Activated B cell treated with CpG ODN at 0.5 μM for 24 hours (primary cell): ENCODE measurements around the gene XPOT. TPM values are rescaled to one million over a fixed set of nuclear protein-coding genes. Genes with fewer than 3 reads are reported as not detected.

ENCODE experiments used
- ATAC-seq: fragments of 200-7000 bp; cut with Tn5 transposase; one replicate; pipeline ENCODE4 v1.10.0; 2021; ENCODE audit warnings: low read depth, mild to moderate bottlenecking, moderate library complexity
- CTCF ChIA-PET: fragments of 350-600 bp; sonication (Branson Sonifier 250); formaldehyde crosslinking; loops from one replicate; lab custom pipeline; 2021; ENCODE audit warnings: antibody characterized with exemption; lab: Charles Lee
- POLR2A ChIA-PET: fragments of 350-600 bp; sonication (Branson Sonifier 250); formaldehyde crosslinking; loops from one replicate; lab custom pipeline; 2021; ENCODE audit warnings: antibody characterized with exemption; lab: Charles Lee
- DNase-seq: peaks from one replicate; pipeline ENCODE4 v3.0.0; 2022
- H3K27ac Mint-ChIP-seq: one replicate; pipeline ENCODE4 v1.8.0; 2020; ENCODE audit warnings: mixed read lengths
- H3K27me3 Mint-ChIP-seq: one replicate; pipeline ENCODE4 v1.8.0; 2021; ENCODE audit warnings: mixed read lengths
- H3K36me3 Mint-ChIP-seq: one replicate; pipeline ENCODE4 v1.8.0; 2021; ENCODE audit warnings: low read depth, mixed read lengths
- H3K4me1 Mint-ChIP-seq: one replicate; pipeline ENCODE4 v1.8.0; 2021; ENCODE audit warnings: mixed read lengths
- H3K4me3 Mint-ChIP-seq: one replicate; pipeline ENCODE4 v1.8.0; 2020; ENCODE audit warnings: mild to moderate bottlenecking, mixed read lengths
- H3K9me3 Mint-ChIP-seq: one replicate; pipeline ENCODE4 v1.8.0; 2020; ENCODE audit warnings: mixed read lengths
- intact Hi-C: fragments of 100-400 bp; cut with micrococcal nuclease; formaldehyde crosslinking; loops from one replicate; pipeline ENCODE4 v1.15.1; 2024
- total RNA-seq: library from RNA; stranded (reverse); gene quantifications from 2 replicates; pipeline ENCODE4 v1.2.3, GENCODE V29; 2022
- TF ChIP-seq, protein P1 (sequence below): fragments of 200-600 bp; IDR thresholded peaks from one replicate; pipeline ENCODE4 v1.8.0; 2022; ENCODE audit warnings: antibody characterized with exemption, mild to moderate bottlenecking

XPOT gene
- total RNA-seq, 1 donor from 2014 or later, result 96.2 TPM

DNA sequence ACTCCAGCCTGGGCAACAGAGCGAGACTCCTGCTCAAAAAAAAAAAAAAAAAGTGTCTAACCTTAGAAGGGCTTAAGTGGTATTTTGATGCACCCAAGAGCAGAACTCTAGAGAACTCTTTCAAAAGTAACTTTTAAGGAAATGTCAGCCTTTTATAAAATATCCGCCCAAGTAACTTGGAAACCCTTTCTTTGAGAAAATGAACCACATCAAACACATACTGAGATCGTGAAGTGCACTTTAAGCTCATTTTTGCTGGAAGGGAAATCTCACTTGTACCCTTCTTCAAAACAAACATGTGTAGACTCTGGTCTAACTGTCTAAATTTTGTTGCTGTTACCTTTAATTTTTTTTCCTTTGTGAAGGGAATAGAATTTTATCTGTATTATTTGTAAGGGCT is 19.2 kb upstream of the XPOT start:
- TF ChIP-seq, protein P1, sequence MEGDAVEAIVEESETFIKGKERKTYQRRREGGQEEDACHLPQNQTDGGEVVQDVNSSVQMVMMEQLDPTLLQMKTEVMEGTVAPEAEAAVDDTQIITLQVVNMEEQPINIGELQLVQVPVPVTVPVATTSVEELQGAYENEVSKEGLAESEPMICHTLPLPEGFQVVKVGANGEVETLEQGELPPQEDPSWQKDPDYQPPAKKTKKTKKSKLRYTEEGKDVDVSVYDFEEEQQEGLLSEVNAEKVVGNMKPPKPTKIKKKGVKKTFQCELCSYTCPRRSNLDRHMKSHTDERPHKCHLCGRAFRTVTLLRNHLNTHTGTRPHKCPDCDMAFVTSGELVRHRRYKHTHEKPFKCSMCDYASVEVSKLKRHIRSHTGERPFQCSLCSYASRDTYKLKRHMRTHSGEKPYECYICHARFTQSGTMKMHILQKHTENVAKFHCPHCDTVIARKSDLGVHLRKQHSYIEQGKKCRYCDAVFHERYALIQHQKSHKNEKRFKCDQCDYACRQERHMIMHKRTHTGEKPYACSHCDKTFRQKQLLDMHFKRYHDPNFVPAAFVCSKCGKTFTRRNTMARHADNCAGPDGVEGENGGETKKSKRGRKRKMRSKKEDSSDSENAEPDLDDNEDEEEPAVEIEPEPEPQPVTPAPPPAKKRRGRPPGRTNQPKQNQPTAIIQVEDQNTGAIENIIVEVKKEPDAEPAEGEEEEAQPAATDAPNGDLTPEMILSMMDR, result no peak
- no peak for DNase-seq
- Mint-ChIP-seq H3K4me1 (peaks cover 2% of the 10 kb centered on the region), H3K4me3 (no peak overlapping the region), H3K36me3 (no peaks in the 10 kb centered on the region), H3K9me3 (peaks cover 9% of the 10 kb centered on the region), H3K27ac (no peak overlapping the region), H3K27me3 (peaks cover 19% of the 10 kb centered on the region)
- intact Hi-C loops, result no loop called here
- ChIA-PET CTCF (no interaction called here), POLR2A (no interaction called here)
- no peak for ATAC-seq

DNA sequence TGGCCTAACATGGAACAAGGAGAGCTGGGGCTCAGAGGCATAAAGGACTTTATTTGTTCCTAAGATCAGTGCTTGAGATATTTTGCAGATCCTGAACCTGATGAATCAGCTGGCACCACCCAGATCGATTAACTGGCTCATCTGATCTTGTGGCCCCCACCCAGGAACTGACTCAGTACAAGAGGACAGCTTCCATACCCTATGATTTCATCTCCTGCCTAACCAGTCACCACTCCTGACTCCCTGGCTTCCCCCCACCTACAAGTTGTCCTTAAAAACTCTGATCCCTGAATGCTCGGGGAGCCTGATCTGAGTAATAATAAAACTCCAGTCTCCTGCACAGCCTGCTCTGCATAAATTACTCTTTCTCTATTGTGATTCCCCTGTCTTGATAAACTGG is 18.7 kb upstream of the XPOT start:
- POLR2A ChIA-PET, result no interaction called here
- peaks cover 2% of the 10 kb centered on the region for H3K4me1 Mint-ChIP-seq
- H3K4me3 Mint-ChIP-seq, result no peak overlapping the region
- H3K27me3 Mint-ChIP-seq, result peaks cover 19% of the 10 kb centered on the region
- intact Hi-C loops, result no loop called here
- DNase-seq, result no peak
- CTCF ChIA-PET, result no interaction called here
- TF ChIP-seq, protein P1, result no peak
- peaks cover 5% of the 10 kb centered on the region for H3K9me3 Mint-ChIP-seq
- no peak for ATAC-seq
- no peaks in the 10 kb centered on the region for H3K36me3 Mint-ChIP-seq
- H3K27ac Mint-ChIP-seq, result no peak overlapping the region

DNA sequence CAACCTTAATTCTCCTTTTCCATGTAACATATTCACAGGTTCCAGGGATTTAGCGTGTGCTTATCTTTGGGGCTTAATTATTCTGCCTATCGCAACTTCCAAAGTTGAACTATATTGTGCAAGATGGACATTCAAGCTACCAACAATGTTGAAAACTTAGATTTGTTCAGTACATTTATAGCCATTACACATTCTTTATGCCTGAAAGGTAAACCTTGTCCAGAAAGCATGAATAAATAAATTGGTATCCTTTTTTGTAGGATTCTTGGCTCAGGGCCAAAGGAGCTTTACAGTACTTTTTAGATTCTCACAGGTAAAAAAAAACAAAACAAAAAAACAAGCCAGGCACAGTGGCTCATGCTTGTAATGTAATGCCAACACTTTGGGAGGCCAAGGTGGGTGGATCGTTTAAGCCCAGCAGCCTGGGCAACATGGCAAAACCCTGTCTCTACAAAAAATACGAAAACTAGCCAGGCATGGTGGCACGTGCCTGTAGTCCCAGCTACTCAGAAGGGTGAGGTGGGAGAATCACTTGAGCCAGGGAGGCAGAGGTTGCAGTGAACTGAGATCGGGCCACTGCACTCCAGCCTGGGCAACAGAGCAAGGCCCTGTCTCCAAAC is 16.9 kb upstream of the XPOT start:
- H3K27ac Mint-ChIP-seq, result no peak overlapping the region
- ChIA-PET POLR2A (no interaction called here), CTCF (no interaction called here)
- peaks cover 7% of the 10 kb centered on the region for H3K4me1 Mint-ChIP-seq
- intact Hi-C loops, result no loop called here
- ATAC-seq (no peak), DNase-seq (no peak)
- no peak overlapping the region for H3K4me3 Mint-ChIP-seq
- peaks cover 31% of the 10 kb centered on the region for H3K27me3 Mint-ChIP-seq
- no peaks in the 10 kb centered on the region for H3K9me3 Mint-ChIP-seq
- TF ChIP-seq, protein P1, result no peak
- H3K36me3 Mint-ChIP-seq, result no peaks in the 10 kb centered on the region

DNA sequence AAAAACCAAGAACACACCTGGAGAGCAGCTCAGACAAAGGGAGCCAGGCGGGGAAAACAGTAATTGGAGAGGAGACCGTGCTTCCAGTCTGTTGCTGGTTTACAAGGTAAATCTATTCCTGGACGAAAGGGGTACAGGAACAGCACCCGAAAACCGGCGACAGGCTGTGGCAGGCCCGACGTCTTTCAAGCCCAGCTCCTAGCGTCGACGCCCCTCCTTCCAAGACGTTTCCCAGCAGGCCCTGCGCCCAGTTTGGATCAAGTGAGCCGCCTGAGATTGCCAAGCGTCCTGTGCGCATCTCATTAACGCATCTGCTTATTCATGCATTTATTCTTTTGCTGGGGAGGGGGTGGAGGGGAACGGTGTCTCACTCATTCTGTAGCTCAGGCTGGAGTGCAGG is 15.0 kb upstream of the XPOT start:
- H3K4me3 Mint-ChIP-seq, result no peak overlapping the region
- DNase-seq (no peak), ATAC-seq (no peak)
- TF ChIP-seq, protein P1, result no peak
- ChIA-PET POLR2A (no interaction called here), CTCF (no interaction called here)
- no peak overlapping the region for H3K27ac Mint-ChIP-seq
- H3K9me3 Mint-ChIP-seq, result no peaks in the 10 kb centered on the region
- peaks cover 33% of the 10 kb centered on the region for H3K27me3 Mint-ChIP-seq
- peaks cover 7% of the 10 kb centered on the region for H3K4me1 Mint-ChIP-seq
- H3K36me3 Mint-ChIP-seq, result no peaks in the 10 kb centered on the region
- intact Hi-C loops, result no loop called here

DNA sequence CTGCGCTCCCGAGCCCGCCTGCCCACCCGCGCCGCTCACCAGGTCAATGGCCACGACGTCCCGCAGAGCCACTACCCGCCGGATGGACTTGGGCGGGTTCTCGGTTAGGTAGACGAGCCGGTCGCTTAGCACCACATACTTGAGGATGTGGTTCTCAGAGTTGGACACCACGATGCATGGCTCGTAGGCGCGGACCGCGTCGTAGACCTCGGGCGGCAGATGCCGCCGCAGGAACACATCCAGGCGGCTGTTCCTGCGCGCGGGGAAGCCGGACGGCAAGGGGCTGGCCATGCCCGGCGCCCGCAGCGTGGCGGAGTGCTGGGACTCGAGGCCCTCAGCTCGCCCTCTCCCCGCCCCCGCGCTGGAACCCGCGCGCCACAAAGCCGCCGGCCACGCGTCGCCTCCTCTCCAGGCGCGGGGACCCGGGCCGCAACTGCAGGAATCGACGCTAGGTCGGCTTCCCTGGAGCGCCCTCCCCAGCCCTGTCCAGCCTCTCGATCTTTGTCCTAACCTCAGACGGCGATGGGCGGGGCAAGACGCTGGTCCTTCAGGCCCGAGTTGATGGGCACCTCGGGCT is 13.8 kb upstream of the XPOT start, which contains the start of gene C12orf56:
TSS of gene C12orf56 (minus strand) at position 484 of the 577 bp plus-strand sequence. CDS start at position 291, 193 bp downstream.
- no peak for DNase-seq
- TF ChIP-seq, protein P1, result no peak
- peak within 1 kb of the TSS; percentile 55 for H3K4me3 Mint-ChIP-seq
- no peaks in the 10 kb centered on the region for H3K9me3 Mint-ChIP-seq
- peaks cover 7% of the 10 kb centered on the region for H3K4me1 Mint-ChIP-seq
- CTCF ChIA-PET, result no interaction called here
- no peaks in the 10 kb centered on the region for H3K36me3 Mint-ChIP-seq
- no peak for ATAC-seq
- H3K27me3 Mint-ChIP-seq, result peaks cover 33% of the 10 kb centered on the region
- intact Hi-C loops, result loop anchor here (5.0 kb wide), 1 partner anchor 723 kb away; the partner anchor contains the start of gene DPY19L2
- POLR2A ChIA-PET, result no interaction called here
- H3K27ac Mint-ChIP-seq, result no peak within 1 kb of the TSS
